ENCODE measurements around the gene TAF11L8. TPM values are rescaled to one million over a fixed set of nuclear protein-coding genes. Genes with fewer than 3 reads are reported as not detected.
"Not testable (repeated sequence)": the region's sequence is repeated elsewhere in the genome, so short reads cannot be mapped to it uniquely, and the experiment has no call there.

The TAF11L8 gene
- total RNA-seq, 2 experiments from 2014 or later, result not detected

DNA sequence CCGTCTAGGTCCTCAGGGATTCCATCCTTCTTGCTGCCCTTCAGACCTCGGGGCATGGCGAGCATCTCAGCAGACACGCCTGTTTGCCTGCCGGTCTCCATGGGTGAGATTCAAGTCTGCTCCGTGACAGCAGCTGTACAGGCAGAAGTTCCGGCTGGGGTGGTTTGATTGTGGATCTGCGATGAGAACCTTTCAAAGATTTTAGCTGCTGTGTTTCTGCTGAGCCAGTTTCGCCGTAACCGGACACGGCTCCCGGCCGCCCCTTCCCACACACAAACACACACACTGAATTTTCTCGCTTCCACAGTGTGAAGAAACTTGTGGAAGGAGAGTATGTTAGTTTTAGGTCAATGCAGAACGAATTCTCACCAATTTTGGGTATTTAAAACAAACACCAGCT lies 5.1 kb downstream of the TAF11L8 start, which contains the start of gene TAF11L7:
Gene TAF11L7, minus strand, starts transcription at position 101 of the 400 bp plus-strand sequence.
- H3K27me3 Mint-ChIP-seq; H3K36me3 Mint-ChIP-seq; DNase-seq; POLR2A ChIA-PET; H3K27ac Mint-ChIP-seq; intact Hi-C loops (cut with micrococcal nuclease); CTCF ChIA-PET; H3K4me3 Mint-ChIP-seq; H3K9me3 Mint-ChIP-seq; H3K4me1 Mint-ChIP-seq (ENCODE audit: low read depth): not testable (repeated sequence)

Other genes starting within 250 kb of the TAF11L8 start
- gene TAF11L2, start 92.7 kb downstream of the TAF11L8 start, total RNA-seq, result not detected
- gene TAF11L3, start 72.6 kb downstream of the TAF11L8 start, total RNA-seq, result not detected
- gene TAF11L4, start 69.2 kb downstream of the TAF11L8 start, total RNA-seq, result not detected
- gene TAF11L5, start 65.7 kb downstream of the TAF11L8 start, total RNA-seq, result not detected
- gene TAF11L6, start 62.3 kb downstream of the TAF11L8 start, total RNA-seq, result not detected
- not detected for gene TAF11L7, start 5.2 kb downstream of the TAF11L8 start, total RNA-seq
- not detected for gene TAF11L9, start 3.4 kb upstream of the TAF11L8 start, total RNA-seq
- not detected for gene TAF11L10, start 6.9 kb upstream of the TAF11L8 start, total RNA-seq
- gene TAF11L11, start 13.2 kb upstream of the TAF11L8 start, total RNA-seq, result not detected
- not detected for gene TAF11L12, start 19.4 kb upstream of the TAF11L8 start, total RNA-seq
- not detected for gene TAF11L13, start 41.1 kb upstream of the TAF11L8 start, total RNA-seq
- not detected for gene TAF11L14, start 43.5 kb upstream of the TAF11L8 start, total RNA-seq

Measured in activated CD4-positive, alpha-beta memory T cell treated with anti-CD3 and anti-CD28 coated beads for 36 hours (primary cell).